Measurements from ENCODE around the gene CEP57L1. TPM values are rescaled to one million over a fixed set of nuclear protein-coding genes. Genes with fewer than 3 reads are reported as not detected.
A peak's percentile ranks its signal among the peaks of the same experiment; 100 is the strongest.
"Not testable (repeated sequence)": the region's sequence is repeated elsewhere in the genome, so short reads cannot be mapped to it uniquely, and the experiment has no call there.

CEP57L1 gene
- total RNA-seq, 2 experiments from 2014 or later, result 17.1 to 22.5 TPM

- ChIA-PET POLR2A (no interaction called here), CTCF (interaction anchor here (1.0 to 1.1 kb wide), 2 partner anchors 9 to 540 kb away, joined by 3 to 4 read pairs; no protein-coding TSS in a partner anchor)
- H3K27me3 Mint-ChIP-seq, result peaks cover 2% of the 10 kb centered on the region
- no peaks in the 10 kb centered on the region for H3K9me3 Mint-ChIP-seq
- H3K4me3 Mint-ChIP-seq, result no peak overlapping the region
- no peaks in the 10 kb centered on the region for H3K36me3 Mint-ChIP-seq (ENCODE audit: low read depth)
- peaks cover 3% of the 10 kb centered on the region for H3K4me1 Mint-ChIP-seq
- H3K27ac Mint-ChIP-seq, result no peak overlapping the region
- no peak for DNase-seq
These were observed 14.3 kb upstream of the CEP57L1 start for GRCh38 chr6:109081026-109081425.

GRCh38 chr6:109081516-109082187 lies 13.7 kb upstream of the CEP57L1 start:
- no peak overlapping the region for H3K27ac Mint-ChIP-seq

GRCh38 chr6:109082188-109082577 lies 13.1 kb upstream of the CEP57L1 start:
- Mint-ChIP-seq H3K27ac (no peak overlapping the region), H3K27me3 (peaks cover 2% of the 10 kb centered on the region), H3K4me3 (no peak overlapping the region), H3K4me1 (no peaks in the 10 kb centered on the region), H3K36me3 (ENCODE audit: low read depth) (peaks cover 1% of the 10 kb centered on the region), H3K9me3 (no peaks in the 10 kb centered on the region)
- no peak for DNase-seq
- ChIA-PET CTCF (interaction anchor here (1.1 kb wide), 1 partner anchor 10 kb away, joined by 4 read pairs; no protein-coding TSS in a partner anchor), POLR2A (no interaction called here)

More at GRCh38 chr6:109081516-109082187, 13.7 kb upstream of the CEP57L1 start:
- Mint-ChIP-seq H3K36me3 (ENCODE audit: low read depth) (no peaks in the 10 kb centered on the region), H3K4me3 (no peak overlapping the region), H3K27me3 (peaks cover 2% of the 10 kb centered on the region), H3K4me1 (no peaks in the 10 kb centered on the region), H3K9me3 (no peaks in the 10 kb centered on the region)
- ChIA-PET CTCF (interaction anchor here (1.0 to 1.1 kb wide), 2 partner anchors 9 to 540 kb away, joined by 3 to 4 read pairs; no protein-coding TSS in a partner anchor), POLR2A (no interaction called here)
- DNase-seq, result no peak

- H3K4me3 Mint-ChIP-seq, result no peak overlapping the region
- POLR2A ChIA-PET, result no interaction called here
These were observed 11.7 kb upstream of the CEP57L1 start for GRCh38 chr6:109083657-109084056.

GRCh38 chr6:109084146-109084545 lies 11.2 kb upstream of the CEP57L1 start:
- H3K9me3 Mint-ChIP-seq; DNase-seq; H3K27ac Mint-ChIP-seq; H3K4me3 Mint-ChIP-seq; H3K27me3 Mint-ChIP-seq; H3K36me3 Mint-ChIP-seq (ENCODE audit: low read depth); POLR2A ChIA-PET; H3K4me1 Mint-ChIP-seq: not testable (repeated sequence)
- CTCF ChIA-PET, result interaction anchor here (1.1 to 2.1 kb wide), 2 partner anchors 10 to 30 kb away, joined by 3 to 10 read pairs; partner anchors contain the start of genes CEP57L1 and SESN1

More at GRCh38 chr6:109083657-109084056, 11.7 kb upstream of the CEP57L1 start:
- Mint-ChIP-seq H3K4me1 (no peaks in the 10 kb centered on the region), H3K36me3 (ENCODE audit: low read depth) (peaks cover 3% of the 10 kb centered on the region), H3K9me3 (no peaks in the 10 kb centered on the region), H3K27me3 (peaks cover 2% of the 10 kb centered on the region), H3K27ac (no peak overlapping the region)
- DNase-seq, result no peak
- CTCF ChIA-PET, result no interaction called here

- no peak for DNase-seq
- Mint-ChIP-seq H3K27ac (no peak overlapping the region), H3K4me3 (no peak overlapping the region), H3K4me1 (peaks cover 18% of the 10 kb centered on the region), H3K9me3 (no peaks in the 10 kb centered on the region), H3K27me3 (no peaks in the 10 kb centered on the region), H3K36me3 (ENCODE audit: low read depth) (peaks cover 3% of the 10 kb centered on the region)
- POLR2A ChIA-PET, result no interaction called here
- CTCF ChIA-PET, result no interaction called here
These were observed 7.5 kb upstream of the CEP57L1 start for GRCh38 chr6:109087661-109088264.

GRCh38 chr6:109088995-109089394 lies 6.3 kb upstream of the CEP57L1 start:
- CTCF ChIA-PET, result interaction anchor here (1.8 kb wide), 1 partner anchor 11 kb away, joined by 7 read pairs; no protein-coding TSS in a partner anchor
- H3K4me3 Mint-ChIP-seq, result no peak overlapping the region
- peaks cover 3% of the 10 kb centered on the region for H3K36me3 Mint-ChIP-seq (ENCODE audit: low read depth)
- no peaks in the 10 kb centered on the region for H3K27me3 Mint-ChIP-seq
- no peaks in the 10 kb centered on the region for H3K9me3 Mint-ChIP-seq
- no peak for DNase-seq
- H3K27ac Mint-ChIP-seq, result no peak overlapping the region
- H3K4me1 Mint-ChIP-seq, result peaks cover 27% of the 10 kb centered on the region
- POLR2A ChIA-PET, result no interaction called here

GRCh38 chr6:109091314-109092024 lies 3.8 kb upstream of the CEP57L1 start:
- no peak for DNase-seq
- ChIA-PET POLR2A (no interaction called here), CTCF (interaction anchor here (1.2 kb wide), 1 partner anchor 273 kb away, joined by 3 read pairs; no protein-coding TSS in a partner anchor)
- peak overlapping the region; percentile 57 for H3K4me3 Mint-ChIP-seq
- H3K36me3 Mint-ChIP-seq (ENCODE audit: low read depth), result peaks cover 6% of the 10 kb centered on the region
- H3K27me3 Mint-ChIP-seq, result no peaks in the 10 kb centered on the region
- peaks cover 34% of the 10 kb centered on the region for H3K4me1 Mint-ChIP-seq
- no peak overlapping the region for H3K27ac Mint-ChIP-seq
- no peaks in the 10 kb centered on the region for H3K9me3 Mint-ChIP-seq

- CTCF ChIA-PET, result interaction anchor here (1.2 kb wide), 1 partner anchor 273 kb away, joined by 3 read pairs; no protein-coding TSS in a partner anchor
- POLR2A ChIA-PET, result no interaction called here
- Mint-ChIP-seq H3K36me3 (ENCODE audit: low read depth) (peaks cover 8% of the 10 kb centered on the region), H3K27me3 (no peaks in the 10 kb centered on the region), H3K4me1 (peaks cover 40% of the 10 kb centered on the region), H3K4me3 (peak overlapping the region; percentile 57), H3K9me3 (no peaks in the 10 kb centered on the region), H3K27ac (no peak overlapping the region)
- no peak for DNase-seq
These were observed 3.2 kb upstream of the CEP57L1 start for GRCh38 chr6:109092074-109092473.

GRCh38 chr6:109093732-109094415 lies 1.4 kb upstream of the CEP57L1 start:
- H3K27me3 Mint-ChIP-seq, result no peaks in the 10 kb centered on the region
- ChIA-PET CTCF (interaction anchor here (0.6 to 2.6 kb wide), 8 partner anchors 9 to 548 kb away, joined by 3 to 10 read pairs (median 4); no protein-coding TSS in a partner anchor), POLR2A (interaction anchor here (0.7 to 1.3 kb wide), 2 partner anchors 79 to 289 kb away, joined by 3 read pairs; partner anchors contain the start of gene CD164)
- H3K27ac Mint-ChIP-seq, result peak overlapping the region; percentile 91
- peak; percentile 16 for DNase-seq
- peaks cover 7% of the 10 kb centered on the region for H3K36me3 Mint-ChIP-seq (ENCODE audit: low read depth)
- no peaks in the 10 kb centered on the region for H3K9me3 Mint-ChIP-seq
- H3K4me1 Mint-ChIP-seq, result peaks cover 52% of the 10 kb centered on the region
- peak overlapping the region; percentile 92 for H3K4me3 Mint-ChIP-seq

- ChIA-PET POLR2A (interaction anchor here (1.3 to 1.5 kb wide), 2 partner anchors 9 to 288 kb away, joined by 3 to 8 read pairs; partner anchors contain the start of gene CD164), CTCF (interaction anchor here (0.7 to 2.6 kb wide), 6 partner anchors 9 to 548 kb away, joined by 3 to 10 read pairs (median 4); no protein-coding TSS in a partner anchor)
These were observed 781 bp upstream of the CEP57L1 start, which contains the start of gene SESN1 for GRCh38 chr6:109094416-109095035. SESN1 (minus strand) TSS chr6:109094846; CDS start chr6:109094073, 773 bp downstream.

GRCh38 chr6:109095835-109096084 lies 453 bp downstream of the CEP57L1 start:
- Mint-ChIP-seq H3K27me3 (no peaks in the 10 kb centered on the region), H3K4me3 (peak overlapping the region; percentile 92), H3K9me3 (no peaks in the 10 kb centered on the region), H3K36me3 (ENCODE audit: low read depth) (peaks cover 12% of the 10 kb centered on the region), H3K4me1 (peaks cover 59% of the 10 kb centered on the region), H3K27ac (peak overlapping the region; percentile 99)
- CTCF ChIA-PET, result interaction anchor here (0.9 to 2.6 kb wide), 3 partner anchors 10 to 537 kb away, joined by 3 to 10 read pairs (median 4); no protein-coding TSS in a partner anchor
- POLR2A ChIA-PET, result interaction anchor here (1.5 kb wide), 1 partner anchor 8 kb away, joined by 8 read pairs; no protein-coding TSS in a partner anchor
- no peak for DNase-seq

More at GRCh38 chr6:109094416-109095035, 781 bp upstream of the CEP57L1 start, which contains the start of gene SESN1:
- peaks cover 7% of the 10 kb centered on the region for H3K36me3 Mint-ChIP-seq (ENCODE audit: low read depth)
- H3K9me3 Mint-ChIP-seq, result no peaks in the 10 kb centered on the region
- peak within 1 kb of the TSS; percentile 92 for H3K4me3 Mint-ChIP-seq
- H3K4me1 Mint-ChIP-seq, result peaks cover 56% of the 10 kb centered on the region
- H3K27ac Mint-ChIP-seq, result peak within 1 kb of the TSS; percentile 99
- H3K27me3 Mint-ChIP-seq, result no peaks in the 10 kb centered on the region
- DNase-seq, result peak; percentile 86

Measured in activated CD4-positive, alpha-beta T cell treated with anti-CD3 and anti-CD28 coated beads, Interleukin-2, amount 10 ng/mL, durations not matched to agents 7 days and 5 days (primary cell).